ENCODE measurements around the gene SOX5. TPM values are rescaled to one million over a fixed set of nuclear protein-coding genes. Genes with fewer than 3 reads are reported as not detected.

SOX5 gene
- total and polyA plus RNA-seq, 12 donors, result 0.47 to 10.4 (median 1.9) TPM

GRCh38 chr12:23731493-23731892 lies 218.0 kb downstream of the SOX5 start:
- 70 to 78% (median 76%) methylated on average over 4 of the region's 4 CpGs for WGBS, 4 donors
- Histone ChIP-seq H3K4me3 (no peak overlapping the region), H3K9me3 (replicated peaks in 1 of 3) (no peaks in the 10 kb centered on the region), H3K27ac (no peak overlapping the region), H3K4me1 (replicated peaks in 1 of 2) (no peaks in the 10 kb centered on the region), H3K36me3 (replicated peaks in 1 of 2) (no peaks in the 10 kb centered on the region), H3K27me3 (no peaks in the 10 kb centered on the region)
- no peak for DNase-seq
- TF ChIP-seq CTCF (IDR thresholded peaks at IDR 0.05), result no peak
- no peak for TF ChIP-seq POLR2A (IDR thresholded peaks at IDR 0.05)
- intact Hi-C loops (cut with DNase I), result no loop called here

DNA sequence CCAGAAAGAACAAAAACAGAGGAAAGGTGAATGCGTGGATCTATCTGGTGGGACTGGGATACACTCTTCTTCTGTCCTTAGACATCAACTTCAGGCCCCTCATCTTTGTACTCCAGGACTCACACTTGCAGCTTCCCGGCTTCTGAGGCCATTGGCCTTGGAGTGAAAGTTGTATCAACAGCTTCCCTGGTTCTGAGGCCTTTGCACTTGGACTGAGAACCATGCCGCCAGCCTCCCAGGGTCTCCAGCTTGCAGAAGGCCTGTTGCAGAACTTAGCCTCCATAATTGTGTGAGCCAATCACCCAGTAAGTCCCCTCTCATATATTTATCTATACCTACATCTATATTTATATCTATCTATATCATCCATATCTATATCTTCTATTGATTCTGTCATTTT lies 218.4 kb downstream of the SOX5 start:
- intact Hi-C loops (cut with DNase I), result no loop called here
- H3K4me3 ChIP-seq, result no peak overlapping the region
- H3K4me1 ChIP-seq (replicated peaks in 1 of 2), result no peaks in the 10 kb centered on the region
- H3K27ac ChIP-seq, result no peak overlapping the region
- H3K36me3 ChIP-seq (replicated peaks in 1 of 2), result no peaks in the 10 kb centered on the region
- H3K27me3 ChIP-seq, result no peaks in the 10 kb centered on the region
- WGBS, 4 donors, result 72 to 90% (median 76%) methylated on average over 3 of the region's 3 CpGs
- TF ChIP-seq CTCF (IDR thresholded peaks at IDR 0.05), result no peak
- no peak for TF ChIP-seq POLR2A (IDR thresholded peaks at IDR 0.05)
- DNase-seq, result no peak
- no peaks in the 10 kb centered on the region for H3K9me3 ChIP-seq (replicated peaks in 1 of 3)

DNA sequence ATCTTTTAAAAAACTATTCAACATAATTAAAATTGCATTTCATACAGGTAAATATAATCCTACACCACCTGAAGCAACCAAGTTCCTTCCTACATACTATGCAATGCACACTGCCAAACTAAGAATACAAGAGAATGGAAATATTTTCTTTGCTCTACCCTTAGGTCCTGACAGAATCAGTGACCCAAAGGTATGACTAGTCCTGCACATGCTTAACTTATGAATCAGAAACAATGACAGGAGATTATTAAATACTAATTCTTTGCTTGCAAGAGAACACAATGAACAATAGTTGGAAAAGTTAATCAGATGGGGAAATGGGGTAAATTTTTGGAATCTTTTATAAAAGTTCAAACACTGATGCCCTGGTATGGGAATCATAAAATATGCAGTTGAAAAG lies 220.1 kb downstream of the SOX5 start:
- TF ChIP-seq CTCF (IDR thresholded peaks at IDR 0.05) (no peak), POLR2A (IDR thresholded peaks at IDR 0.05) (no peak)

GRCh38 chr12:23726646-23727045 lies 222.8 kb downstream of the SOX5 start:
- WGBS, 4 donors, result 56 to 68% (median 59%) methylated on average over 2 of the region's 2 CpGs
- Histone ChIP-seq H3K4me3 (no peak overlapping the region), H3K4me1 (replicated peaks in 1 of 2) (no peaks in the 10 kb centered on the region), H3K27me3 (no peaks in the 10 kb centered on the region), H3K27ac (no peak overlapping the region), H3K36me3 (replicated peaks in 1 of 2) (no peaks in the 10 kb centered on the region), H3K9me3 (replicated peaks in 1 of 3) (no peaks in the 10 kb centered on the region)
- DNase-seq, result no peak
- intact Hi-C loops (cut with DNase I), result no loop called here
- TF ChIP-seq CTCF (IDR thresholded peaks at IDR 0.05), result no peak
- no peak for TF ChIP-seq POLR2A (IDR thresholded peaks at IDR 0.05)

More for the DNA sequence above, 220.1 kb downstream of the SOX5 start:
- Histone ChIP-seq H3K36me3 (replicated peaks in 1 of 2) (no peaks in the 10 kb centered on the region), H3K4me3 (no peak overlapping the region), H3K27me3 (no peaks in the 10 kb centered on the region), H3K9me3 (replicated peaks in 1 of 3) (no peaks in the 10 kb centered on the region), H3K27ac (no peak overlapping the region), H3K4me1 (replicated peaks in 1 of 2) (no peaks in the 10 kb centered on the region)
- intact Hi-C loops (cut with DNase I), result no loop called here
- no peak for DNase-seq

Data from adrenal gland (tissue), 12 donors.